WTC11 (cell line): Measurements from ENCODE around the gene PSMB2. TPM values are rescaled to one million over a fixed set of nuclear protein-coding genes. Genes with fewer than 3 reads are reported as not detected.

Source experiments
- ATAC-seq: fragments of 200-7000 bp; cut with Tn5 transposase; 2 replicates; pipeline ENCODE4 v1.10.0; 2021; ENCODE audit warnings: mild to moderate bottlenecking, moderate library complexity
- CTCF ChIA-PET: fragments of 300-600 bp; sonication (Branson Sonifier 250); formaldehyde crosslinking; loops from one replicate; lab custom pipeline; 2021; ENCODE audit warnings: antibody characterized with exemption; lab: Charles Lee
- POLR2A ChIA-PET: fragments of 350-600 bp; sonication (Branson Sonifier 250); formaldehyde crosslinking; loops from one replicate; lab custom pipeline; 2021; ENCODE audit warnings: antibody characterized with exemption; lab: Charles Lee
- DNase-seq: peaks from one replicate; pipeline ENCODE4 v3.0.0; 2021; ENCODE audit warnings: low spot score
- H3K27ac Mint-ChIP-seq: 2 replicates; pipeline ENCODE4 v1.8.0; 2021; ENCODE audit warnings: mixed read lengths
- H3K27me3 Mint-ChIP-seq: 2 replicates; pipeline ENCODE4 v1.8.0; 2021; ENCODE audit warnings: low read depth, mild to moderate bottlenecking, moderate library complexity, mixed read lengths
- H3K36me3 Mint-ChIP-seq: 2 replicates; pipeline ENCODE4 v1.8.0; 2021; ENCODE audit warnings: mixed read lengths
- H3K4me1 Mint-ChIP-seq: 2 replicates; pipeline ENCODE4 v1.8.0; 2022; ENCODE audit warnings: mixed read lengths
- H3K4me3 Mint-ChIP-seq: 2 replicates; pipeline ENCODE4 v1.8.0; 2021; ENCODE audit warnings: mild to moderate bottlenecking, moderate library complexity, mixed read lengths
- H3K9me3 Mint-ChIP-seq: 2 replicates; pipeline ENCODE4 v1.8.0; 2021; ENCODE audit warnings: mixed read lengths
- ATF2 ChIP-seq: sonication (generic); formaldehyde crosslinking; IDR thresholded peaks from 2 replicates; pipeline ENCODE4 v1.8.1; 2022; ENCODE audit warnings: low read depth, missing genetic modification reagents, borderline replicate concordance
- CDX4 ChIP-seq: fragments of 250-450 bp; sonication (Bioruptor Pico); IDR thresholded peaks from 2 replicates; pipeline ENCODE4 v1.9.0; 2021; ENCODE audit warnings: moderate library complexity, mild to moderate bottlenecking, inconsistent platforms, borderline replicate concordance
- E2F1 ChIP-seq: sonication (generic); formaldehyde crosslinking; IDR thresholded peaks from 2 replicates; pipeline ENCODE4 v1.8.0; 2022; ENCODE audit warnings: mild to moderate bottlenecking, missing genetic modification reagents
- ELF4 ChIP-seq: sonication (generic); formaldehyde crosslinking; IDR thresholded peaks from 2 replicates; pipeline ENCODE4 v1.8.1; 2022; ENCODE audit warnings: low read depth, mild to moderate bottlenecking, moderate library complexity, missing genetic modification reagents
- HMGXB4 ChIP-seq: sonication (generic); formaldehyde crosslinking; IDR thresholded peaks from 2 replicates; pipeline ENCODE4 v1.8.1; 2023; ENCODE audit warnings: mild to moderate bottlenecking, moderate library complexity, missing genetic modification reagents
- IRF2 ChIP-seq: sonication (generic); formaldehyde crosslinking; IDR thresholded peaks from 2 replicates; pipeline ENCODE4 v1.8.0; 2022; ENCODE audit warnings: low read depth, missing genetic modification reagents, borderline replicate concordance
- MXD4 ChIP-seq: fragments of 250-450 bp; sonication (Bioruptor Pico); IDR thresholded peaks from 2 replicates; pipeline ENCODE4 v1.8.0; 2021; ENCODE audit warnings: mild to moderate bottlenecking, moderate library complexity, borderline replicate concordance
- NR3C1 ChIP-seq: sonication (generic); formaldehyde crosslinking; conservative IDR thresholded peaks from 2 replicates; pipeline ENCODE4 v1.8.1; 2023; ENCODE audit warnings: low read depth, mild to moderate bottlenecking, missing genetic modification reagents
- PRDM15 ChIP-seq: sonication (generic); formaldehyde crosslinking; IDR thresholded peaks from 2 replicates; pipeline ENCODE4 v1.8.0; 2022; ENCODE audit warnings: missing genetic modification reagents
- PREB ChIP-seq: sonication (generic); formaldehyde crosslinking; IDR thresholded peaks from 2 replicates; pipeline ENCODE4 v1.8.1; 2022; ENCODE audit warnings: mild to moderate bottlenecking, missing genetic modification reagents, moderate library complexity, borderline replicate concordance
- PRRX2 ChIP-seq: fragments of 250-450 bp; sonication (Bioruptor Pico); IDR thresholded peaks from 2 replicates; pipeline ENCODE4 v1.8.0; 2021; ENCODE audit warnings: mild to moderate bottlenecking
- TEAD4 ChIP-seq: sonication (generic); formaldehyde crosslinking; IDR thresholded peaks from 2 replicates; pipeline ENCODE4 v1.8.0; 2022; ENCODE audit warnings: mild to moderate bottlenecking, missing genetic modification reagents
- ZBTB21 ChIP-seq: sonication (generic); formaldehyde crosslinking; IDR thresholded peaks from 2 replicates; pipeline ENCODE4 v1.8.1; 2023; ENCODE audit warnings: mild to moderate bottlenecking, missing genetic modification reagents, borderline replicate concordance
- ZBTB43 ChIP-seq: sonication (generic); formaldehyde crosslinking; IDR thresholded peaks from 2 replicates; pipeline ENCODE4 v1.8.1; 2023; ENCODE audit warnings: mild to moderate bottlenecking, missing genetic modification reagents
- ZMAT4 ChIP-seq: fragments of 250-450 bp; sonication (Bioruptor Pico); IDR thresholded peaks from 2 replicates; pipeline ENCODE4 v1.9.0; 2021; ENCODE audit warnings: mild to moderate bottlenecking
- ZNF512 ChIP-seq: sonication (generic); formaldehyde crosslinking; IDR thresholded peaks from 2 replicates; pipeline ENCODE4 v1.8.1; 2022; ENCODE audit warnings: missing genetic modification reagents, borderline replicate concordance
- ZNF532 ChIP-seq: fragments of 250-450 bp; sonication (Bioruptor Pico); IDR thresholded peaks from 2 replicates; pipeline ENCODE4 v1.9.0; 2021; ENCODE audit warnings: mild to moderate bottlenecking, borderline replicate concordance
- total RNA-seq: library from RNA; stranded (reverse); gene quantifications from 3 replicates; pipeline ENCODE4 v1.2.3, GENCODE V29; 2021

Gene PSMB2
- total RNA-seq, 1 experiment from 2014 or later, result 76.7 TPM

- Mint-ChIP-seq H3K4me1 (peaks cover 12% of the 10 kb centered on the region), H3K36me3 (no peaks in the 10 kb centered on the region), H3K27ac (no peak overlapping the region), H3K27me3 (peaks cover 6% of the 10 kb centered on the region), H3K9me3 (no peaks in the 10 kb centered on the region), H3K4me3 (no peak overlapping the region)
- TF ChIP-seq ZBTB21 (CRISPR knock-in tag) (no peak), PRDM15 (no peak), ATF2 (no peak), E2F1 (CRISPR knock-in tag) (no peak), CDX4 (no peak), PRRX2 (CRISPR knock-in tag) (no peak), HMGXB4 (CRISPR knock-in tag) (no peak), ZMAT4 (CRISPR knock-in tag) (no peak), ELF4 (CRISPR knock-in tag) (no peak), IRF2 (no peak), ZNF532 (CRISPR knock-in tag) (no peak), ZNF512 (no peak), TEAD4 (CRISPR knock-in tag) (no peak), MXD4 (no peak), ZBTB43 (no peak), NR3C1 (CRISPR knock-in tag) (no peak), PREB (no peak)
- ChIA-PET CTCF (interaction anchor here (1.1 to 3.1 kb wide), 2 partner anchors 20 to 49 kb away, joined by 4 to 16 read pairs; no protein-coding TSS in a partner anchor), POLR2A (interaction anchor here (0.6 kb wide), 1 partner anchor 125 kb away, joined by 3 read pairs; no protein-coding TSS in a partner anchor)
- ATAC-seq (no peak), DNase-seq (no peak)
These were observed 24.9 kb upstream of the PSMB2 start for GRCh38 chr1:35666216-35666615.
